T-helper 9 cell (primary cell): Measurements from ENCODE around the gene LRP1.

Experiments used
- DNase-seq: peaks from one replicate; pipeline ENCODE4 v3.0.0-alpha.2; 2020

Gene LRP1

DNA sequence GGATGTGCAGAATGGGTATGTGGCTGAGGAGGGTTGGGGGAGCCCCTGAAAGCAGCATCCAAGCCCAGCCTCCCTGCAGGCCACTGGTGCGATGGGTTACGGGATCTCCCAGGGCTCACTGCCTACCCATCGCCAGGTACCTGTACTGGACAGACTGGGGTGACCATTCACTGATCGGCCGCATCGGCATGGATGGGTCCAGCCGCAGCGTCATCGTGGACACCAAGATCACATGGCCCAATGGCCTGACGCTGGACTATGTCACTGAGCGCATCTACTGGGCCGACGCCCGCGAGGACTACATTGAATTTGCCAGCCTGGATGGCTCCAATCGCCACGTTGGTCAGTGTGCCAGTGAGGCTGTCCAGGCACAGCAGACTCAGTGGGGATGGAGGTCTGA is 70.0 kb downstream of the LRP1 start:
- no peak for DNase-seq

DNA sequence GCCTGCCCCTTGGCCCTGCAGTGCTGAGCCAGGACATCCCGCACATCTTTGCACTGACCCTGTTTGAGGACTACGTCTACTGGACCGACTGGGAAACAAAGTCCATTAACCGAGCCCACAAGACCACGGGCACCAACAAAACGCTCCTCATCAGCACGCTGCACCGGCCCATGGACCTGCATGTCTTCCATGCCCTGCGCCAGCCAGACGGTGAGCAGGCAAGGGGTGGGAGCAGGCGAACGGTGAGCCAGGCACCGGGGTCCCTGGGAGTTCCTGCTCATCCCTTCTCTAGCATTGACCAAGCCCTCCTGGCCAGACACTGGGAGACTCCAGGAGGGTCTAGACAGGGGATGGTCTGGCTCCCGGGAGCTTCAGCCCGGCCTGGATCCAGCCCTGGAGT is 70.9 kb downstream of the LRP1 start:
- no peak for DNase-seq

DNA sequence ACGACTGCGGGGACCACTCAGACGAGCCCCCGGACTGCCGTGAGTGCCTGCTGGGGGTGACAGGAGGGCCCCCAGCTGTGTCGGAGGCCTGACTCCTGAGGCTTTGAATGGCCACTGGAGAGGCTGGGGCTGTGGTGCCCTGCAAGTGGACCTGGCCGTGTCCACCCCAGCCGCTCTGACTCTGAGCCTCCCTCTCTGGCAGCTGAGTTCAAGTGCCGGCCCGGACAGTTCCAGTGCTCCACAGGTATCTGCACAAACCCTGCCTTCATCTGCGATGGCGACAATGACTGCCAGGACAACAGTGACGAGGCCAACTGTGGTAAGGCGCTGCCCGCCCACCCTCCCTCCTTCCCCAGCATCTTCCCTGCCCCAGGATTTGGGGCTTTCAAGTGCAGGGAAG is 72.2 kb downstream of the LRP1 start:
- no peak for DNase-seq

DNA sequence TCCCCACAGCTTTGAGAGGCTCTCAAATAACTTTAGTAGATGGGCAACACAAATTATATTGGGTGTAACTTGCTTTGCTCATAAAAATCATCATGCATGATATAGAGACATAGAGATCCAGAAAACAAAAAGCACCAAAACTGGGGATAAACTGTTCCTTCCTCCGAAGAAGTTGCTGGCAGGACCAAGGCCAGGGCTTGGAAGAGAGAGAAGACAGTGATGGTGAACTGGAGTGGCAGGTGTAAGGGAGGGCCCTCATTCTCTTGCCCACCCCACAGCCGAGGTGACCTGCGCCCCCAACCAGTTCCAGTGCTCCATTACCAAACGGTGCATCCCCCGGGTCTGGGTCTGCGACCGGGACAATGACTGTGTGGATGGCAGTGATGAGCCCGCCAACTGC is 72.9 kb downstream of the LRP1 start:
- DNase-seq, result no peak

DNA sequence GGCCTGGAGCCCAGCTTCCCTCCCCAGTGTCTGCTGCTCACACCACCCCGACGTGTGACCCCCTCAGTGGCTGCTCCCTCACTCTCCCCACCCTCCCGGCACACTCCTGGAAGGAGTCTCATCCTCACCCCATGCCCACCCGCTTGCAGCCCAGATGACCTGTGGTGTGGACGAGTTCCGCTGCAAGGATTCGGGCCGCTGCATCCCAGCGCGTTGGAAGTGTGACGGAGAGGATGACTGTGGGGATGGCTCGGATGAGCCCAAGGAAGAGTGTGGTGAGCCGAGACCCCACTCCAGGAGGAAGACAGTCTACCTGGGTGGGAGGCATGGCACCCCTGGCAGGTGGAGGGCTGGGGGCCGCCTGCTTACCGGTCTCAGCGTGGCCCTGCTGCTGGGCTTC is 73.3 kb downstream of the LRP1 start:
- DNase-seq, result no peak

DNA sequence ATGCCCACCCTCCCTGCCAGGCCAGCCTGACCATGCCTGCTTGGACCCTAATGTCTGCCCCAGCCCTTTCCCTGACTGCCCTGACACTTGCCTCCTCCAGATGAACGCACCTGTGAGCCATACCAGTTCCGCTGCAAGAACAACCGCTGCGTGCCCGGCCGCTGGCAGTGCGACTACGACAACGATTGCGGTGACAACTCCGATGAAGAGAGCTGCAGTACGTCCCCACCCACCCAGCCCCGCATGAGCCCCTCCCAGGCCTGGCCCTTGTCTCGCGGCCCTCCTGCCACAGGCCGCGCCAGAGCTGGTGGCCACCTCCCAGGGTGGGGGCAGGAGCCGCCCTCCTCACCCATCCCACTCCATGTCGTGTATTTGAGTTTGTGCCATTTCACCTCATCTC is 74.0 kb downstream of the LRP1 start:
- no peak for DNase-seq

DNA sequence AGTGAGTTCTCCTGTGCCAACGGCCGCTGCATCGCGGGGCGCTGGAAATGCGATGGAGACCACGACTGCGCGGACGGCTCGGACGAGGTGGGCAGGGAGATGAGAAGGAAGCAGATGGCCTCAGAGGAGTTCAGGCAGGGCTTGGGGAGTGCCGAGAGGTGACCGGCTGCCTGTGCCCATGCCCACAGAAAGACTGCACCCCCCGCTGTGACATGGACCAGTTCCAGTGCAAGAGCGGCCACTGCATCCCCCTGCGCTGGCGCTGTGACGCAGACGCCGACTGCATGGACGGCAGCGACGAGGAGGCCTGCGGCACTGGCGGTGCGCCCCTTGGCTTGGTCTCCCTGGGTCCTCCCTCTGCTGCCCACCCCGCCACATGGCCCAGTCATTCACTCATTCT is 74.9 kb downstream of the LRP1 start:
- no peak for DNase-seq

DNA sequence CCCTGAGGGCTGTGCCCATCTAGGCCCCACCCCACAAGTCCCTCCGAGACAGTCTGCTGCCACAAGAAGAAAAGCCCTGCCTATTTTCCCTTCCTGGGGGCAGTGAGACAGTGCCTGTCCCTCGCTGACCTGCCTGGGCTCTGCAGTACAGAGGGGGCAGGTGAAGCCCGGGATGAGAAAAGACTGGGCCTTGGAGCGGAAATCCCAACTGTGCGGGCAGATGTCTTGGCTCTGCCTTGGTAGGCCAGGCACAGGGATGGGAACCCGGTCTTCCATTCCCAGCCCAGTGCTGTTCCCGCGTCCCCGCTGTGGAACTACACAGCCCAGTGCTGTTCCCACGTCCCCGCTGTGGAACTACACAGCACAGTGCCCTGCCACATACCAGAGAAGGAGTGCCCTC is 75.5 kb downstream of the LRP1 start:
- no peak for DNase-seq

DNA sequence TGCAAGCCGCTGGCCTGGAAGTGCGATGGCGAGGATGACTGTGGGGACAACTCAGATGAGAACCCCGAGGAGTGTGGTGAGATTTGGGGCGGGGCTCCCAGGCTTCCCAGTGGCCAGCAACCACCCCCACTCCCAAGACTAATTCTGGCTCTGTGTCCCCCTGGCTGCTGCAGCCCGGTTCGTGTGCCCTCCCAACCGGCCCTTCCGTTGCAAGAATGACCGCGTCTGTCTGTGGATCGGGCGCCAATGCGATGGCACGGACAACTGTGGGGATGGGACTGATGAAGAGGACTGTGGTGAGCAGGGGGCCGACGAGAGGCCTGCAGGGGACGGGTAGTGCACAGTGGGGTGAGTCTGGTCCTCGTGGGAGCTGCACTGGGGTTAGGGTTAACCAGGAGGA is 76.2 kb downstream of the LRP1 start:
- no peak for DNase-seq

DNA sequence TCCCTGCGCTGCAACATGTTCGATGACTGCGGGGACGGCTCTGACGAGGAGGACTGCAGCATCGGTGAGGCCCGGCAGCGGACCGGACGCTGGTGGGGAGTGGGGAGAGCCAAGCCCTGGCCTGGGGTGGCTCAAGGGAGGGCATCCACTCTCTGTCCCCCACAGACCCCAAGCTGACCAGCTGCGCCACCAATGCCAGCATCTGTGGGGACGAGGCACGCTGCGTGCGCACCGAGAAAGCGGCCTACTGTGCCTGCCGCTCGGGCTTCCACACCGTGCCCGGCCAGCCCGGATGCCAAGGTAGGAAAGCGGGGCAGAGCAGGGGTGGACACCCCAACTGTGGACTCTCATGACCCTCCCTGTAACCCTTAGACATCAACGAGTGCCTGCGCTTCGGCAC is 76.9 kb downstream of the LRP1 start:
- DNase-seq, result no peak

DNA sequence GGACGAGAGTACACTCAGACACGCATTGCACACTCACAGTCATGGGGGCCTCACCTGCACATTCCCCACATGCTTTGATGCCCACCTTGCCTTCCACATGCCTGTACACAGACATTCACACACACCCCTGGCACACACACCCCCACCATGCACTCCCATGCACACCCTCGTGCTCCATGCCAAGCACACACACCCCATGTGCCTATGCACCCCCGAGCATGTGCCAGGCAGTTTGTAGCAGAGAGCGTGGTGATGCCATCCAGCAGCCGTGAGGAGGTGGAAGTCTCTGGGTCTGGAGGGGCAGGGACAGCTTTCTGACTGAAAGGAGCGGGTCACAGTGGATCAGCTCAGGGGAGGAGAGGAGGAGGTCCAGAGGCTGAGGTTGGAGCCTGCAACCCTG is 77.6 kb downstream of the LRP1 start:
- DNase-seq, result no peak

DNA sequence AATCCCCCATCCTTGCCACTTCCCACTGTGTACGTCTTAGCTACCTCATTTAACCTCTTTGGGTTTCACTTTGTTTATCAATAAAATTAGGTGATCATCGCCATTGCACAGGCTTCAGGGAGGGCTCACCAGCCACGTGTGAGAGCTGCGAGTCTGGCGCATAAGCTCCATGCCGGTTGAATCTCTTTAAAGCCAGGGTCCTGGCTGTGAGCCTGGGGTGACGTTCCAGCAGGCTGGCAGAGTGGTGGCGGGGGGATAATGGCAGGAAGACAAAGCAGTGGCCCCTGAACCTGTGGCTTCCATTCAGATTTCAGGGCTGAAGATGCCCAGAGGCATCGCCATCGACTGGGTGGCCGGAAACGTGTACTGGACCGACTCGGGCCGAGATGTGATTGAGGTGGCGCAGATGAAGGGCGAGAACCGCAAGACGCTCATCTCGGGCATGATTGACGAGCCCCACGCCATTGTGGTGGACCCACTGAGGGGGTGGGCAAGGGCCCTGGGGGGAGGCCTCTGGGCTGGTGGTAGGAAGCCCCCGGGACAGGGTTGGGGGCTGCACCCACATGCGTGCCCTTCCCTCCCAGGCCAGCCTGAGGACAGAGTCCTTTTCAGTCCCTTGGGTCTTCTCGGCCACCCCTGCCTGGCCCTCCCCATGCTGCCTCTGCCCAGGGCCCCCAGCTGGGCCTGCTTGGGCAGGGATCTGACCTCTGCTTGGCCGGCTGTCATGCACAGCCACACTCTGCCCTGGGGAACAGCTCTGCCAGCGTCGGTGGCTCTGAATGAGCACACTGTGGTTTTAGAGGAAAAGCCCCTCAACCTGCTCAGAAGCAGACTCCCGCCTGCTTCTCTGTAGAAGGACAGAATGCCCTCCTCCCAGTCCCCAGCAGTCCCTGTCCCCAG is 79.7 kb downstream of the LRP1 start:
- DNase-seq, result no peak

DNA sequence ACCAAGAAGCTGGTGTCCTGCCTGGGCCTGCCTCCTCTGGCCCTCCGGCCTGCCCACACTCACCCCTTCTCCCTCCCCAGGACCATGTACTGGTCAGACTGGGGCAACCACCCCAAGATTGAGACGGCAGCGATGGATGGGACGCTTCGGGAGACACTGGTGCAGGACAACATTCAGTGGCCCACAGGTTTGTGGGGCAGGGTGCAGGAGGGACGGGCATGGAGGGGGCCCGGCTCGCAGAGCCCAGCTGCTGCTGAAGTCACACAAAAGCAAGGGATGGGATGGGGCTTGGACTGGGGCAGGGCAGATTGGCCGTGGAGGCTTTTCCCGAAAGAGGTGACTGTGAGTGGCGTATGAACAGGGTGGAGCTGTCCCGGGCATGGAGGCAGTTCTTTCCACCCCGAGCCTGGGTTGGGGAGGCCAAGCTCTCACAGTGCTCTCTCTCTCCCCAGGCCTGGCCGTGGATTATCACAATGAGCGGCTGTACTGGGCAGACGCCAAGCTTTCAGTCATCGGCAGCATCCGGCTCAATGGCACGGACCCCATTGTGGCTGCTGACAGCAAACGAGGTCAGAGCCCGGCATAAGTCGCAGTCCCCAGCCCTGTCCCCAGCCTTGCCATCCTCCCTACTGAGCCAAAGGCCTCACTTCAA is 80.5 kb downstream of the LRP1 start:
- DNase-seq, result no peak

DNA sequence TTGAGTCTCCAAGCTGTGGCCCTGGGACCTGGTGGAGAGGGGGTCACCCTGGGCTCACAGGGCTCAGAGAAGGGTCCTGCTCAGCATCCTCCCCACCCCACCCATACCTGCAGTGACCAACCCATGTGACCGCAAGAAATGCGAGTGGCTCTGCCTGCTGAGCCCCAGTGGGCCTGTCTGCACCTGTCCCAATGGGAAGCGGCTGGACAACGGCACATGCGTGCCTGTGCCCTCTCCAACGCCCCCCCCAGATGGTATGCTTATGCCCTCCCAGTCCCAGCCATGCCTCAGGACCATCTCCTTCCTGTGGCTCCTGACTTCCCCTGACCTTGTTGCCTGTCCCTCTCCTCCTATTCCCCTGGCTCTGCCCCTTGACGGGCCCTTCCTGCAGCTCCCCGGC is 81.6 kb downstream of the LRP1 start:
- DNase-seq, result no peak

DNA sequence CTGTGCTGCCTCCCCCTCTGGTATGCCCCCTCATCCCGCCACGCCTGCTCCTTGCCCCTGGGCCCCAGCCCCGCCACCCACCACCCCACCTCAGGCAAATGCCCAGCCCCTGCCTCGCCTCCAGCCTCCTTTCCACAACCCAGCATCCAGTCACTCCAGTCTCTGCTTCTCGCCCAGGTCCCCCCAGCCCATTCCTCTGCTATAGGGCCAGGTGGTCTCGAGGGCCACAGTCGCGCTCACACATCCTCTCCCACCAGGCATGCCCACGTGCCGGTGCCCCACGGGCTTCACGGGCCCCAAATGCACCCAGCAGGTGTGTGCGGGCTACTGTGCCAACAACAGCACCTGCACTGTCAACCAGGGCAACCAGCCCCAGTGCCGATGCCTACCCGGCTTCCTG is 82.2 kb downstream of the LRP1 start:
- DNase-seq, result no peak

DNA sequence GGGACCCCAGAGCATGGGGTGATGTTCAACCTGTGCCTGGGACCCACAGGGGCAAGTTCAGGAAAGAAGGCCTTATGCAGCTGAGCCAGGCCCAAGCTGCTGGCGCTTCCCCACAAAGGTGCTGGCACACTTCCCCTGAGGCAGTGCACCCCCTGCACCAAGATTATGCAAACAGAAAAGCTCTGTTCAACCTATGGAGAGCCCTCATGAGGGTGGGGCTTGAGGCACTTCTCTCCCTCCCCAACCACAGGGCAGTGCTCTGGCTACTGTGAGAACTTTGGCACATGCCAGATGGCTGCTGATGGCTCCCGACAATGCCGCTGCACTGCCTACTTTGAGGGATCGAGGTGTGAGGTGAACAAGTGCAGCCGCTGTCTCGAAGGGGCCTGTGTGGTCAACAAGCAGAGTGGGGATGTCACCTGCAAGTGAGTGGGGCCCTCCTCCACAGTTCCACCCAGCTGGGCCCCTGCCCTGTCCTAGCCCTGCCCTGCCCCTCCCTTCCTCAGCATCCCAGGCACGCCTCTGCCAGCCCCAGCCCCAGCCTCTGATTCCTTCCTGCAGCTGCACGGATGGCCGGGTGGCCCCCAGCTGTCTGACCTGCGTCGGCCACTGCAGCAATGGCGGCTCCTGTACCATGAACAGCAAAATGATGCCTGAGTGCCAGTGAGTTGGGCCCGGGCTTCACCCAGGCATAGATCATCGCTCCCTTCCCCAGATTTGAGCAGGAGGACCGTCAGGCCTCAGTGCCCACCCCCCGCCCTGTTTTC is 82.8 kb downstream of the LRP1 start:
- DNase-seq, result no peak

DNA sequence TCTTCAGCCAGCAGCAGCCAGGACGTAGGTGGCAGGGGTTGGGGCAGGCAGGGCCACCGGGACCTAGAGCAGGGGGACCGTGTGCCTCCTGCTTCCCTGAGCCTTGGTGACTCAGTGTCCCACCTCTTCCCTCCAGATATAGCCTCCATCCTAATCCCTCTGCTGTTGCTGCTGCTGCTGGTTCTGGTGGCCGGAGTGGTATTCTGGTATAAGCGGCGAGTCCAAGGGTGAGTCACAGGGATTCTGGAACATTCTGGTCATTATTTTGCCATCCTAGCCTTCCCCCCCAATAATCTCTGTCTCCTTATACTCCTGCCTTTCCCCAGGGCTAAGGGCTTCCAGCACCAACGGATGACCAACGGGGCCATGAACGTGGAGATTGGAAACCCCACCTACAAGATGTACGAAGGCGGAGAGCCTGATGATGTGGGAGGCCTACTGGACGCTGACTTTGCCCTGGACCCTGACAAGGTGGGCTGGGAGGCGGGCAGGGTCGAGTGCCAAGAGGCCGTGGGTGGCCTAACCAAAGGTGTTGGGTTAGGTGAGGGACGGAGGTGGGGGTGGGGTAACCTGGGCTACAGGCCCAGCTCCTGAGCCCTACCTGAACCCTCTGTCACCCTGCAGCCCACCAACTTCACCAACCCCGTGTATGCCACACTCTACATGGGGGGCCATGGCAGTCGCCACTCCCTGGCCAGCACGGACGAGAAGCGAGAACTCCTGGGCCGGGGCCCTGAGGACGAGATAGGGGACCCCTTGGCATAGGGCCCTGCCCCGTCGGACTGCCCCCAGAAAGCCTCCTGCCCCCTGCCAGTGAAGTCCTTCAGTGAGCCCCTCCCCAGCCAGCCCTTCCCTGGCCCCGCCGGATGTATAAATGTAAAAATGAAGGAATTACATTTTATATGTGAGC is 83.8 kb downstream of the LRP1 start:
- DNase-seq, result no peak

DNA sequence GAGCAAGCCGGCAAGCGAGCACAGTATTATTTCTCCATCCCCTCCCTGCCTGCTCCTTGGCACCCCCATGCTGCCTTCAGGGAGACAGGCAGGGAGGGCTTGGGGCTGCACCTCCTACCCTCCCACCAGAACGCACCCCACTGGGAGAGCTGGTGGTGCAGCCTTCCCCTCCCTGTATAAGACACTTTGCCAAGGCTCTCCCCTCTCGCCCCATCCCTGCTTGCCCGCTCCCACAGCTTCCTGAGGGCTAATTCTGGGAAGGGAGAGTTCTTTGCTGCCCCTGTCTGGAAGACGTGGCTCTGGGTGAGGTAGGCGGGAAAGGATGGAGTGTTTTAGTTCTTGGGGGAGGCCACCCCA is 84.4 kb downstream of the LRP1 start:
- no peak for DNase-seq

DNA sequence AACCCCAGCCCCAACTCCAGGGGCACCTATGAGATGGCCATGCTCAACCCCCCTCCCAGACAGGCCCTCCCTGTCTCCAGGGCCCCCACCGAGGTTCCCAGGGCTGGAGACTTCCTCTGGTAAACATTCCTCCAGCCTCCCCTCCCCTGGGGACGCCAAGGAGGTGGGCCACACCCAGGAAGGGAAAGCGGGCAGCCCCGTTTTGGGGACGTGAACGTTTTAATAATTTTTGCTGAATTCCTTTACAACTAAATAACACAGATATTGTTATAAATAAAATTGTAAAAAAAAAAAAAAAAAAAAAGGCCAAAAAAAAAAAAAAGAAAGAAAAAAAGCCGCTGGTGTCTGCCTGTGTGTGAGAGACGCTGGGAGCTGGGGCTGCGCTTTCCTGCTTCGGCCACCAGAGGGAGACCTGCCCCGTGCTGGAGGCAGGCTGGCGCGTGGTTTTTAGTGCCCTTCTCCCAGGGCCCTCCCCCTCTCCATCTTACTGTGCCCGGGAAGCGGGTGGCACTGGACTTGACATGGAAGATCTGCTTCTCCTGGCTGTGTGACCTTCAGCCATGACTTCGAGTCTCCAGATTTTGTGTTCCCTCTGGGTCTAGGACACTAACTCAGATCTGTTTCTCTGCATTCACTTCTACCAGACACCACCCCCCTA is 84.9 kb downstream of the LRP1 start:
- DNase-seq, result peak; percentile 83

DNA sequence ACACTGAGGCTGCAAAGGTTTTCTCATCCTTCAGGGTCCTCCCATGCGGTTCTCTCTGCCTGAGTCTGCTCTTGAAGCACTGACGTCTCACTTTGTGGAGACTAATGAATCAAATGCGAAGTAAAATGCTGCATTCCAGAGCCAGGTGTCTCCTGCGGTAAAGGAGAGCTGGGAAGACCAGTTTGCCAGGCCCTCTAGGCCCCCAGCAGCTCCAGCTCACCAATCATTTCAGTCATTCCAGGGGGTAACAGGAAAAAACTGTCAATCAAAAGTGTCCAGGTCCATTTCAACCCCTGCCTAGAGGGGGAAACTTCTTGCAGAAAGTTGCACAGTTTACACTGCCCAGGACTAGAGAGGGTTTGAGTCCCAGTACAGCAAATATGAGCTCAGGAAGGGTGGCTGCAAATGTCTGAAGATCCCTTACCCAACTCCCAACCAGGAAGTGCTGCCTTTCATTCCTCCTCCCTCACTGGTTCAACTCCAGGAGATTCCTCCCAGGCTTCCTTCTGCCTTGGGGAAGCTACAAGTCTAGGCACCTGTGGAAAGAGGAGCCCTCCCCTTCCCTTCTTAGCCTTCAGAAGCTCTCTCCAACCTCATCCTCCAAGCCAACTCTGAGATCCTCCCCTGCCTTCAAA is 85.6 kb downstream of the LRP1 start:
- DNase-seq, result no peak

DNA sequence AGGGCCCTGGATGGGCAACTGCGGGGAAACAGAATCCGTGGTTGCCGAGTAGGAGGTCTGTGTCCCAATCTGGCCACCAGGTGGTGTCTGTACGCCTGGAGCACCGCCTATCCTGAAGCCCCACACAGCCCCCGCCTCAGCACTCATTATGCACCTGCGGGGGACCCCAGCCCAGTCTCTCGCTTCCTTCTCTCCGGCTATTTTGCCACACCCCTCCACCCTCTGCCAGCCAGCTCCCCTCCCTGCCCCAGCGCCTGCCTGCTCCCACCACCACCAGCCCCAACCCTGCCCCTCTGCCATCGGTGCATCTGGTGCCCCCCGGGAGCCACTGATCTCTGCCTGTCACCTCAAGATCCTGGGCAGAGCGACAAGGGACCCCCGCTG is 86.1 kb downstream of the LRP1 start:
- DNase-seq, result peak; percentile 61

DNA sequence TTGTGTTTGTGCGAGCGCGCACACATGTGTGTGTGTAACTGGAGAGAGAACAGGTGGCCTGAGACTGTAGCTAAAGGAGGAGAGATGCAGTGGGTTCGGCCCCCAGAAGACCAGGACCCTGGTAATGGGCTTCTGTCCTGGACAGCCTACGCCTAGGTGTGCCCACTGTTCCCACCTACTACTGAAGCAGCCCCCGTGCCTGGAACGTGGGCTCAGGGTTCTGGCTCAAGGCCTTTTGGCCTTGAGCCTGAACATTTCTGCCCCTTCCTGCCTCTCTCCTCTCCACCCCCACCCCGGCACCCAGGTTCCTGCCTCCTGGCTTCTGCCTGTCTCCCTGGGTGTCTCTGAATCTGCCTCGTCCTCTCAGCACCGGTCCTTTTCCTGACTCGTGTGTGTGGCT is 86.8 kb downstream of the LRP1 start:
- no peak for DNase-seq
